PC-3 (cell line): Measurements from ENCODE around the gene C16orf92. TPM values are rescaled to one million over a fixed set of nuclear protein-coding genes. Genes with fewer than 3 reads are reported as not detected.

Experiments used
- ATAC-seq: fragments of 200-7000 bp; cut with Tn5 transposase; 2 replicates; pipeline ENCODE4 v1.9.1; 2020; ENCODE audit warnings: mild to moderate bottlenecking, moderate library complexity
- Bru-seq: library from RNA; stranded (reverse); fragments of 400-500 nt; gene quantifications from one replicate; lab custom pipeline; 2021; lab: Mats Ljungman, UMichigan
- BruChase-seq, 2 experiments: library from RNA; stranded (reverse); fragments of 400-500 nt; gene quantifications; one replicate each; lab custom pipeline; 2021; lab: Mats Ljungman, UMichigan
- BruUV-seq: library from RNA; stranded (reverse); fragments of 400-500 nt; replicated peaks from 2 replicates; lab custom pipeline; 2021; lab: Mats Ljungman, UMichigan
- CTCF ChIA-PET: fragments of 300-600 bp; sonication (Branson Sonifier 250); formaldehyde crosslinking; loops from one replicate; lab custom pipeline; 2022; ENCODE audit warnings: antibody characterized with exemption; lab: Charles Lee
- POLR2A ChIA-PET: fragments of 300-600 bp; sonication (Branson Sonifier 250); formaldehyde crosslinking; loops from one replicate; lab custom pipeline; 2022; ENCODE audit warnings: antibody characterized with exemption; ENCODE audit not compliant: unreplicated experiment; lab: Charles Lee
- DNase-seq: peaks from one replicate; pipeline ENCODE4 v3.0.0-alpha.2; 2015
- H2AFZ ChIP-seq: fragments of 300-600 bp; sonication (generic); 2 replicates; pipeline ENCODE4 v1.6.0; 2016; ENCODE audit warnings: antibody characterized with exemption, low read length
- H3F3A ChIP-seq: fragments of 300-600 bp; sonication (generic); one replicate; pipeline ENCODE4 v1.6.0; 2017; ENCODE audit warnings: antibody characterized with exemption, low read length, control low read depth, mild to moderate bottlenecking; ENCODE audit not compliant: unreplicated experiment
- H3K27ac ChIP-seq: fragments of 300-600 bp; sonication (generic); 2 replicates; pipeline ENCODE4 v1.5.1; 2016; ENCODE audit warnings: mild to moderate bottlenecking, low read length
- H3K27me3 ChIP-seq: fragments of 300-600 bp; sonication (generic); 2 replicates; pipeline ENCODE4 v1.6.1; 2016; ENCODE audit warnings: low read length, mixed read lengths
- H3K36me3 ChIP-seq: fragments of 300-600 bp; sonication (generic); 2 replicates; pipeline ENCODE4 v1.6.1; 2016; ENCODE audit warnings: low read depth, mixed run types, low read length, mixed read lengths
- H3K4me1 ChIP-seq: fragments of 300-600 bp; sonication (generic); 2 replicates; pipeline ENCODE4 v1.5.1; 2016; ENCODE audit warnings: low read length; ENCODE audit not compliant: insufficient read depth
- H3K4me2 ChIP-seq: fragments of 300-600 bp; sonication (generic); 2 replicates; pipeline ENCODE4 v1.6.0; 2016; ENCODE audit warnings: low read length
- H3K4me3 ChIP-seq: fragments of 300-600 bp; sonication (generic); 2 replicates; pipeline ENCODE4 v1.5.1; 2016; ENCODE audit warnings: mild to moderate bottlenecking, low read length, mixed read lengths
- H3K79me2 ChIP-seq: fragments of 300-600 bp; sonication (generic); 2 replicates; pipeline ENCODE4 v1.6.1; 2017; ENCODE audit warnings: low read length, mixed read lengths
- H3K9ac ChIP-seq: fragments of 300-600 bp; sonication (generic); 2 replicates; pipeline ENCODE4 v1.6.0; 2016; ENCODE audit warnings: mild to moderate bottlenecking, low read length
- H3K9me2 ChIP-seq: fragments of 300-600 bp; sonication (generic); replicated peaks from 2 replicates; pipeline ENCODE4 v1.6.1; 2016; ENCODE audit warnings: mixed run types, low read length, mixed read lengths
- H3K9me3 ChIP-seq: fragments of 300-600 bp; sonication (generic); 2 replicates; pipeline ENCODE4 v1.6.1; 2016; ENCODE audit warnings: low read length, mixed read lengths
- H4K20me1 ChIP-seq: fragments of 300-600 bp; sonication (generic); 2 replicates; pipeline ENCODE4 v1.6.1; 2016; ENCODE audit warnings: low read length, mixed read lengths
- EZH2 ChIP-seq: fragments of 300-600 bp; sonication (generic); IDR thresholded peaks from one replicate; pipeline ENCODE4 v1.6.1; 2017; ENCODE audit warnings: antibody characterized with exemption, mild to moderate bottlenecking, low read length; ENCODE audit not compliant: unreplicated experiment
- EZH2phosphoT487 ChIP-seq: fragments of 300-600 bp; sonication (generic); IDR thresholded peaks from 2 replicates; pipeline ENCODE4 v1.6.1; 2018; ENCODE audit warnings: mild to moderate bottlenecking, antibody characterized with exemption, low read length, borderline replicate concordance
- intact Hi-C: fragments of 100-400 bp; cut with micrococcal nuclease; formaldehyde crosslinking; loops from 2 replicates; pipeline ENCODE4 v1.9.0; 2023
- long read RNA-seq: library from polyadenylated mRNA; unstranded; transcript quantifications from one replicate; pipeline ENCODE4 v2.0.0, GENCODE V29; 2021; ENCODE audit not compliant: unreplicated experiment
- total RNA-seq: library from RNA; depleted of rRNA; stranded (reverse); fragments of >200 nt; gene quantifications from 2 replicates; pipeline ENCODE4 v1.2.3, GENCODE V29; 2014; rRNA removed
- TF ChIP-seq, protein P1 (sequence below): fragments of 300-600 bp; sonication (generic); conservative IDR thresholded peaks from 2 replicates; pipeline ENCODE4 v1.5.1; 2017; ENCODE audit warnings: antibody characterized with exemption, low read depth, mild to moderate bottlenecking, low read length

C16orf92 gene, protein sequence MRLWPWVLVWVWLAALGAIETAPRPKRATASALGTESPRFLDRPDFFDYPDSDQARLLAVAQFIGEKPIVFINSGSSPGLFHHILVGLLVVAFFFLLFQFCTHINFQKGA
- total RNA-seq: not detected in 2 replicates
- not detected for Bru-seq, nascent RNA
- BruChase-seq, experiment 1, labeled RNA remaining after a 6-hour chase: not detected
- not detected for BruChase-seq, experiment 2, labeled RNA remaining after a 2-hour chase
- long read RNA-seq, partial matches to known transcripts: 0 of 1 reads
- long read RNA-seq, other reads (novel, unspliced or antisense): 1 of 1 reads

DNA sequence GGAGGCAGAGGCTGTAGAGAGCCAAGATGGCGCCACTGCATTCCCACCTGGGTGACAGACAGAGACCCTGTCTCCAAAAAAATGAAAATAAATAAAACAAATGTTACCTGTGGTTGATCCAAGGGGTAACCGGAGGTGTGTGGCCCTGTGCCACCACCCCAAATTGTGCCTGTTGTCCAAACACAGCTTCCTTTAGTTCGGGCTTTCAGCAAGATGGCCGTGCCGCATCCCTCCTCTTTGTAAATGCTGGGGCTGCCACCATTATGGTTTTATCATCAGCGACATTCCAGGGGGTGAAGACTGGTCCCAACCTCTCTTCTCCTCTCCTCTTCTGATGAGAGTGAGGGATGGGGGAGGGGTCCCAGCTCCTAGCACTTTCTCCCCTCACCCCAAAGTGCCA, at the start of gene C16orf92:
Gene C16orf92, plus strand, starts transcription at position 312 of the 400 bp plus-strand sequence. CDS start 143 bp downstream, outside the sequence.
- H3K27ac ChIP-seq: no peak within 1 kb of the TSS
- H3K4me2 ChIP-seq: no peak within 1 kb of the TSS
- no peaks in the 10 kb centered on the region for H4K20me1 ChIP-seq
- no peaks in the 10 kb centered on the region for H3F3A ChIP-seq
- no peak within 1 kb of the TSS for H2AFZ ChIP-seq
- H3K4me3 ChIP-seq: no peak within 1 kb of the TSS
- TF ChIP-seq, protein P1, sequence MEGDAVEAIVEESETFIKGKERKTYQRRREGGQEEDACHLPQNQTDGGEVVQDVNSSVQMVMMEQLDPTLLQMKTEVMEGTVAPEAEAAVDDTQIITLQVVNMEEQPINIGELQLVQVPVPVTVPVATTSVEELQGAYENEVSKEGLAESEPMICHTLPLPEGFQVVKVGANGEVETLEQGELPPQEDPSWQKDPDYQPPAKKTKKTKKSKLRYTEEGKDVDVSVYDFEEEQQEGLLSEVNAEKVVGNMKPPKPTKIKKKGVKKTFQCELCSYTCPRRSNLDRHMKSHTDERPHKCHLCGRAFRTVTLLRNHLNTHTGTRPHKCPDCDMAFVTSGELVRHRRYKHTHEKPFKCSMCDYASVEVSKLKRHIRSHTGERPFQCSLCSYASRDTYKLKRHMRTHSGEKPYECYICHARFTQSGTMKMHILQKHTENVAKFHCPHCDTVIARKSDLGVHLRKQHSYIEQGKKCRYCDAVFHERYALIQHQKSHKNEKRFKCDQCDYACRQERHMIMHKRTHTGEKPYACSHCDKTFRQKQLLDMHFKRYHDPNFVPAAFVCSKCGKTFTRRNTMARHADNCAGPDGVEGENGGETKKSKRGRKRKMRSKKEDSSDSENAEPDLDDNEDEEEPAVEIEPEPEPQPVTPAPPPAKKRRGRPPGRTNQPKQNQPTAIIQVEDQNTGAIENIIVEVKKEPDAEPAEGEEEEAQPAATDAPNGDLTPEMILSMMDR: no peak
- TF ChIP-seq EZH2phosphoT487: no peak
- TF ChIP-seq EZH2: no peak
- no peaks in the 10 kb centered on the region for H3K9me3 ChIP-seq
- CTCF ChIA-PET: no interaction called here
- H3K27me3 ChIP-seq: no peaks in the 10 kb centered on the region
- H3K9me2 ChIP-seq: no peaks in the 10 kb centered on the region
- H3K4me1 ChIP-seq: no peaks in the 10 kb centered on the region
- BruUV-seq: no TSS peak
- intact Hi-C loops: loop anchor here (5.0 kb wide), 3 partner anchors 161 to 321 kb away; partner anchors contain the start of genes CDIPT and PAGR1
- H3K79me2 ChIP-seq: no peaks in the 10 kb centered on the region
- POLR2A ChIA-PET: no interaction called here
- DNase-seq: no peak
- ATAC-seq: no peak
- H3K36me3 ChIP-seq: no peaks in the 10 kb centered on the region
- H3K9ac ChIP-seq: no peak within 1 kb of the TSS

DNA sequence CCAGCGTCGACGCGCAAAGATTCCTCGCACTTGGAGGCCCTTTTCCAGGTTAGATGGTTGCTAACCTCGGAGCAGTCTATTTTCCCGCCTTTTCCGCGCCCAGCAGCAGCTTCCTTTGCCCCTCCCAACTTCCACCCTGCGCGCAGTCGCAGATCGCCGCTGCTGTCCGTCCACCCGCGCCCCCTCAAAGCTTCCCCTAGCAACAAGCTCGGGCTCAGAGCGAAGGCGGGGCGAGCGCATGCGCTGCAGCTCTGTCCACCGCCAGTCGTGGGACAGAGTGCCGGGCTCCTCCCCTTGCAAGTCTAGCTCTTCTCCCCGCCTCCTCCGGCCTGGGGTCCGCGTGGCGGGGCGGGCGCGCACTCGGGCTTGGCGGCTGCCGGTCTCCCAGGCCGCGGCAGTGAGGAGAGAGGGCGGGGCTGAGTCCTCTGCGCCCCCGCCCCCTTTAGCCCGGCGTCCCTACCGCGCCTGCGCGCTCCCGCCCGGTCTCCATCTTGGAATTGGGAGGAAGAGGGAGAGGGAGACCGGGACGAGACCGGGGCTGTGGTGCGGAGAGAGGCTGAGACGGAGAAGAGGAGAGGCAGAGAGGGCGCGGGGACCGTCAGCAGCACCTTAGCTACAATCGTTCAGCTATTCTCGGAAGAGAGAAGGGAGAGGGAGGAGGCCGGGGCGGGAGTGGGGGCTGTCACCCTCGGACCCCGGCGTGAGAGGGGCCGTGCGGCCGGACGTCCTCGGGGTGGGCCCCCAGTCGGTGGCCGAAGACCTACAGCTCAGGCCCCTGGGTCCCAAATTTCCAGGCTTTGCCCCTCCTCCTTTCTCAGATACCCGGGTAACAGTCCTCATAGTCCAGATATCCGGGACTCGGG, 49.4 kb upstream of the C16orf92 start, which contains the start of gene TAOK2:
Gene TAOK2, plus strand, starts transcription at position 485 of the 863 bp plus-strand sequence. CDS start 3,905 bp downstream, outside the sequence.
- CTCF ChIA-PET: interaction anchor here (0.5 to 0.8 kb wide), 2 partner anchors 11 to 273 kb away, joined by 5 read pairs; partner anchors contain the start of gene TMEM219
- POLR2A ChIA-PET: interaction anchor here (0.6 to 0.9 kb wide), 5 partner anchors 29 to 162 kb away, joined by 3 to 6 read pairs (median 5); partner anchors contain the start of genes ALDOA, ASPHD1, KCTD13 and SEZ6L2
- ATAC-seq (peak; percentile 99), DNase-seq (peak; percentile 95)
- Histone ChIP-seq H2AFZ (peak within 1 kb of the TSS; percentile 74), H3K4me3 (peak within 1 kb of the TSS; percentile 98), H3K9ac (peak within 1 kb of the TSS; percentile 93), H3K27me3 (no peaks in the 10 kb centered on the region), H3K79me2 (peaks cover 47% of the 10 kb centered on the region), H3K9me2 (no peaks in the 10 kb centered on the region), H4K20me1 (peaks cover 26% of the 10 kb centered on the region), H3K4me1 (peaks cover 22% of the 10 kb centered on the region), H3K27ac (peak within 1 kb of the TSS; percentile 37; the same call in 1 of the 2 replicates), H3K4me2 (peak within 1 kb of the TSS; percentile 98), H3F3A (no peaks in the 10 kb centered on the region), H3K9me3 (no peaks in the 10 kb centered on the region), H3K36me3 (peaks cover 9% of the 10 kb centered on the region; the same call in 1 of the 2 replicates)
- intact Hi-C loops: loop anchor here (5.0 kb wide), 1 partner anchor 46 kb away; the partner anchor contains the start of gene KCTD13
- TF ChIP-seq EZH2phosphoT487 (no peak), EZH2 (no peak)
- TF ChIP-seq, protein P1: no peak
- BruUV-seq: TSS peak; percentile 59
